HFFc6 (cell line): Measurements from ENCODE around the gene NAA10. TPM values are rescaled to one million over a fixed set of nuclear protein-coding genes. Genes with fewer than 3 reads are reported as not detected.
A peak's percentile ranks its signal among the peaks of the same experiment; 100 is the strongest.

Source experiments
- DNase-seq: peaks from one replicate; pipeline ENCODE4 v3.0.0-alpha.2; 2018
- H3K27ac Mint-ChIP-seq: 2 replicates; pipeline ENCODE4 v1.8.0; 2020; ENCODE audit warnings: mild to moderate bottlenecking, mixed read lengths
- H3K27me3 Mint-ChIP-seq: 2 replicates; pipeline ENCODE4 v1.8.0; 2021; ENCODE audit warnings: mild to moderate bottlenecking, moderate library complexity, mixed read lengths; ENCODE audit not compliant: insufficient read depth
- H3K36me3 Mint-ChIP-seq: 2 replicates; pipeline ENCODE4 v1.8.0; 2021; ENCODE audit warnings: low read depth, mixed read lengths
- H3K4me1 Mint-ChIP-seq: 2 replicates; pipeline ENCODE4 v1.8.0; 2020; ENCODE audit warnings: low read depth, mixed read lengths
- H3K4me3 Mint-ChIP-seq: 2 replicates; pipeline ENCODE4 v1.8.0; 2020; ENCODE audit warnings: mild to moderate bottlenecking, moderate library complexity, mixed read lengths
- H3K9me3 Mint-ChIP-seq: 2 replicates; pipeline ENCODE4 v1.8.0; 2020; ENCODE audit warnings: mild to moderate bottlenecking, mixed read lengths
- total RNA-seq, 6 experiments: library from RNA; stranded (reverse); fragmentation: NEBNext Ultra II Directional; extraction: Animal tissue kit (Norgen Biotek cat#: 25700); gene quantifications; 2 replicates in 1 of 6; 3 replicates in 5 of 6; pipeline ENCODE4 v1.2.3, GENCODE V29; 2021
- TF ChIP-seq, protein P1 (sequence below): fragments of 200-600 bp; sonication (generic); IDR thresholded peaks from 2 replicates; pipeline ENCODE4 v1.5.0; 2021; ENCODE audit warnings: antibody characterized with exemption, mild to moderate bottlenecking

The NAA10 gene
- total RNA-seq, 6 experiments from 2014 or later: 130 to 160 (median 146) TPM

DNA sequence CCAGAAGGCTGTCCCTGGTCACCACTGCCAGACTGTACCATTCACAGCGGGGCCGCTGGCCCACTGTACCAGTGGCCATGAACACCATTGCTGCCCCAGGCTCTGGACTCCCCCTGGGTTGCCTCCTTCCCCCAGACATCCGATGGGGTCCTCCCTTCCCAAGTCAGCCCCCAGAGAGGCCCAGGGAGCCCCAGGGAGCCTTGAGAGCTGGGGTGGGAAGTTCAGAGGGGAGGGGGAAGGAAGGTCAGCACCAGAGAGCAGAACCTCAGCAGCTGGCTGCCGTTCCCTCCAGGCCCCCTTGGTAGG, 8.3 kb downstream of the NAA10 start:
- peaks cover 25% of the 10 kb centered on the region for H3K4me1 Mint-ChIP-seq
- DNase-seq: no peak
- TF ChIP-seq, protein P1, sequence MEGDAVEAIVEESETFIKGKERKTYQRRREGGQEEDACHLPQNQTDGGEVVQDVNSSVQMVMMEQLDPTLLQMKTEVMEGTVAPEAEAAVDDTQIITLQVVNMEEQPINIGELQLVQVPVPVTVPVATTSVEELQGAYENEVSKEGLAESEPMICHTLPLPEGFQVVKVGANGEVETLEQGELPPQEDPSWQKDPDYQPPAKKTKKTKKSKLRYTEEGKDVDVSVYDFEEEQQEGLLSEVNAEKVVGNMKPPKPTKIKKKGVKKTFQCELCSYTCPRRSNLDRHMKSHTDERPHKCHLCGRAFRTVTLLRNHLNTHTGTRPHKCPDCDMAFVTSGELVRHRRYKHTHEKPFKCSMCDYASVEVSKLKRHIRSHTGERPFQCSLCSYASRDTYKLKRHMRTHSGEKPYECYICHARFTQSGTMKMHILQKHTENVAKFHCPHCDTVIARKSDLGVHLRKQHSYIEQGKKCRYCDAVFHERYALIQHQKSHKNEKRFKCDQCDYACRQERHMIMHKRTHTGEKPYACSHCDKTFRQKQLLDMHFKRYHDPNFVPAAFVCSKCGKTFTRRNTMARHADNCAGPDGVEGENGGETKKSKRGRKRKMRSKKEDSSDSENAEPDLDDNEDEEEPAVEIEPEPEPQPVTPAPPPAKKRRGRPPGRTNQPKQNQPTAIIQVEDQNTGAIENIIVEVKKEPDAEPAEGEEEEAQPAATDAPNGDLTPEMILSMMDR: no peak
- H3K27me3 Mint-ChIP-seq: no peaks in the 10 kb centered on the region
- H3K4me3 Mint-ChIP-seq: no peak overlapping the region
- H3K27ac Mint-ChIP-seq: no peak overlapping the region
- H3K36me3 Mint-ChIP-seq: peaks cover 3% of the 10 kb centered on the region; the same call in 1 of the 2 replicates
- H3K9me3 Mint-ChIP-seq: no peaks in the 10 kb centered on the region

DNA sequence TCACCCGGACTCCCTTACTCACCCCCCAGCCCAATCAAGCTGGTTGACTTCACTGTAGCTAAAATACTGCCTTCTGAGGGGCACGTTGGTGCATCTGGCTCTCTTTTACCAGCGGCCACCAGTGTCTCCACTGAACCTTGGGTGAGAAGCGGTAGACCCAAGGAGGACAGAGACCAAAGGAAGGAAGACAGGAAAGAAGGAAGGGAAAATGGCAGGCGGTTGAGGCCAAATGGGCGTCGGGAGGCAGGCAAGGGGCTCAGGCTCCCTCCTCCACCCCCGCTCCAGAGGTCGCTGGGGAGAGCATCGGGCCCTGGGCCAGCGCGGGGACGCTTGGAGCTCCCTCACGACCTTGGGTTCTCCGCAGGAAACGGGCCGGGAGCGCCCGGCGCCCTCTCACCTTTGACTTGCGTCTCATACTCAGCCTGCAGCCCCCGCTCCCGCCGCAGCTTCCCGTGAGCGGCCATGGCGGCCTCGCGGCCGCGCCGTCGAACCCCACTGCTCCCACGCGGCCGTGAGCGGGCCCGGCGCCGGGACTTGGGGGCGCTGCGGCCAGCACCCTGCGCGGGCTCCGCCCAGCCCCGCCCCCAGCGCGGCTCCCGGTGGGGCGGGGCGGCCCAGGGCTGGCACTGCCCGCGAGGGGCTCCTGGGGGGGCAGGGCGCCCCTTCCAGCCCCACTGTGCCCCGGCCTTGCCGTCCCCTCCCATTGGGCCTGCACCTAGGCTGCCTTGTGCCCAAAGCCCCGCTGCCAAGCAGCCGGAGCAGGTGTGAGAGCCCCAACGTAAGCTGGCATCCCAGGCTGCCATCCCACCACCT, 8.9 kb downstream of the NAA10 start, which contains the start of gene ARHGAP4:
Gene ARHGAP4 (minus strand): TSS at position 526 of the 813 bp plus-strand sequence. CDS start 62 bp downstream, at position 464.
- Mint-ChIP-seq H3K27me3 (no peaks in the 10 kb centered on the region), H3K9me3 (no peaks in the 10 kb centered on the region), H3K36me3 (no peaks in the 10 kb centered on the region), H3K4me1 (peaks cover 25% of the 10 kb centered on the region), H3K27ac (peak within 1 kb of the TSS; percentile 87; the same call in 1 of the 2 replicates), H3K4me3 (peak within 1 kb of the TSS; percentile 83)
- DNase-seq: no peak
- TF ChIP-seq, protein P1: no peak

DNA sequence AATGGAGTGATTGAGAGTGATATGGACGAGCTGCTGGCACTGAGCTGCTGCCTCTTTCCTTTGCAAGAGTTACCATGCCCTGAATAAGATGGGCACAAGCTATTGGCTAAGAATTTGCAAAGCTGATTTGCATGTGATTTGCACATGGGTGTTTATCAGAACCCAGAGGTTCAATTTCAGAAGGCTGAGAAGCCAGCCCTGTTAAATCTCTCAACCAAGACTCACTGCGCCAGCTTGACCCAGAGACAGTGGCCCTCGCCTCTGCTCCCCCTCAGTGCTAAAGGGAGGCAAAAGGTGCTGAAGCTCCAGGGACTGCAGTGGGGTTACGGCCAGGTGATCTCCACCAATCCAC, 9.5 kb downstream of the NAA10 start:
- H3K9me3 Mint-ChIP-seq: no peaks in the 10 kb centered on the region
- no peak for DNase-seq
- no peaks in the 10 kb centered on the region for H3K36me3 Mint-ChIP-seq
- H3K27ac Mint-ChIP-seq: no peak overlapping the region
- no peak overlapping the region for H3K4me3 Mint-ChIP-seq
- TF ChIP-seq, protein P1: no peak
- peaks cover 25% of the 10 kb centered on the region for H3K4me1 Mint-ChIP-seq
- no peaks in the 10 kb centered on the region for H3K27me3 Mint-ChIP-seq

DNA sequence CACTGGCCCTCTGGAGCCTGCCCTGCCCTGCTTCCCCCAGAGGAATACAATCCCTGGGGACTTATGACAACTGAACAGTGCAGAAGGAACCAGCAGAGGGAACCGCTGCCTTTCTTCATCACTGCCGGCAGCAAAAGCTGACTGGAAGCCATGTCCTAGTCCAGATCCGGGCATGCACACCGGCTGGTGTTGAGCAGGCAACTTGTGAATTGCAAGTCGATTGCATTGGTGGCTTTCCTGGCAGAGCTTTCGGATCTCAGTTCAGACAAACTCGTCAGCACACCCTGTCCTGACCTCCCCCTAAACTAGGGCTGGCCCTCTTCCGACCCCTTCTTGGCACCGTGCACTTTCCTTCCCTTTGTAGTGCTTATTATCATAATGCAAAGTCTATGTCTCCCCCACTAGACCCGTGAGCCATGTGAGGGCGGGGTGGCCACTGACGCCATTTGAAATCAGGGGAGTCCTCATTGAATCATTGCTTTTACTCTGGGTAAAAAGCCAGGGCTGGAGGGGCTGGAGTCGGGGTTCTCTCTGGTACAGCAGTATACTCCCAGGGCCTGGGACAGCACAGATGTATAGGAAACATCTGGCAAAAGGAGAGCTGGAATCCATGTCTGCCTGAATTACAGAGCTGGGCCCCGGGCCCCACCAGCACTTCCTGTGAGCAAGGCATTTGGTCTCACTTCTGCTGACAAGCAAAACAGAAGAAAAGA, 10.5 kb downstream of the NAA10 start:
- TF ChIP-seq, protein P1: peak; percentile 36
- Mint-ChIP-seq H3K27me3 (no peaks in the 10 kb centered on the region), H3K36me3 (no peaks in the 10 kb centered on the region), H3K4me1 (peaks cover 24% of the 10 kb centered on the region), H3K9me3 (no peaks in the 10 kb centered on the region), H3K27ac (no peak overlapping the region), H3K4me3 (no peak overlapping the region)
- DNase-seq: peak; percentile 47

DNA sequence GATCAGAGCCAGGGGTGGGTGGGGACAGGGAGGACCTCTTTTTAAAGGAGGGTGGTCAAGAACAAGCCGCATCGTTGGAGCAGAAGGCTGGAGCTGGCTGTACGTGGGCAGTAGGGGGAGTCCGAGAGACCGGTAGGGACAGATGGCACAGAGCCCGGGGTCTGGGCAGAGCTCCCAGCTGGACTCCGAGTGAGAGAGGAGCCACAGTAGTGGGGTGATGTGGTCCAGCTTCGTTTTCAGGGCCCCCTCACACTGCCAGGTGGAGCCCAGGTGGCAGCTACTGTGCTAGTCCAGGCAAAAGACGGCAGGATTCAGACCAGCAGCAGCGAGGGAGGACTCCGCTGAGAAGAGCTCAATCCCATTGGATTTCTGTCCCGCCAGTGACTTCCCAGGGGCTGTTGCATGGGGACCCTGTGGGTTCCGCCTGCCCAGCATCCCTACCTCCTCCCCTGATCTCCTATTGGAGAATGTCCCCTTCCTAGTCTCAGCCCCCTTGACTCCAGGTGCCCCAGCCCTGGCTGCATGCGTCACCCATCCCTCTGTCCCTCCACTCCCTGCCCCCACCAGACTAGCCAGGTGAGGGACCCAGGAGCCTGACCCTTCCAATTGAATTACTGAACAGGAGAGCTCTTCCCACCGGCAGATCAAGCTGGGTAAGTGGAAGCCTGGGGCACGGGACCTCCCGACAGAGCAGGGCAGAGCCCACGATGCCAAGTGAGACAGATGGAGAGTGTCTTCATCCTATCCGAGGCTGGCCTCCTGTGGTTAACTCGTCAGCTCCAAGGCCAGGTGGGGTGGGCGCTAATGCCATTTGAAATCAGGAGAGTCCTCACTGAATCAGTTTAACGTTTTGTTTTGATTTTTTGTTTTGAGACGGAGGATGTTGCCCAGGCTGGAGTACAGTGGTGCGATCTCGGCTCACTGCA, 11.6 kb downstream of the NAA10 start:
- Mint-ChIP-seq H3K36me3 (no peaks in the 10 kb centered on the region), H3K9me3 (no peaks in the 10 kb centered on the region), H3K4me1 (peaks cover 13% of the 10 kb centered on the region), H3K4me3 (no peak overlapping the region), H3K27ac (no peak overlapping the region), H3K27me3 (peaks cover 1% of the 10 kb centered on the region; the same call in 1 of the 2 replicates)
- DNase-seq: peak; percentile 33
- TF ChIP-seq, protein P1: peak; percentile 60; the same call in 1 of the 2 replicates
